ENCODE data around the gene AUTS2. TPM values are rescaled to one million over a fixed set of nuclear protein-coding genes. Genes with fewer than 3 reads are reported as not detected.

The AUTS2 gene
- total and polyA plus RNA-seq, 2 of the 8 experiments (the other 6 are each of a cell fraction or from before 2014, with no cell fraction given), result 25.9 to 101 TPM

DNA sequence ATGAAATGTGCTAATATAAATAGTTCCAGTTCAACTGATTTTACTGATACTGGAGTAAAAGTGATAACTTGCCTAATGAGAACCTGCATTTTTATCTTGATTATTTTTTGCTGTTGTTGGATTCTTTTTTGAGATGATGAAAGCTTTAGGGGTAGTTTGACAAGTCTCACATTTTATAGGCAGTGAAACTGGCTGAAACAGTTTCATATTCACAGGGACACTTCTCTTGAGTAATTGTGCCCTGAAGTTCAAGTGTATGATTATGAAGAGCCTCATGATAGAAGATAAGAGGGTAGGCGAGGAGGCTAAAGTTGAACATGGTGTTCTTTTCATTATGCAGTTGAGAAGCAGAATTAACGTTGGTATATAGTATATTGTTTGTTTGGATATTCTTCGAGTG lies 5.1 kb downstream of the AUTS2 start:
- Histone ChIP-seq H3K79me2 (ENCODE audit: control insufficient read depth in 1 of 2, insufficient read depth in 2 of 2, low read length in 2 of 2) (peaks cover 0 to 7% of the 10 kb centered on the region in 2 experiments; a peak in 1 of 4 replicates), H3K4me3 (ENCODE audit: extremely low read depth in 1 of 4, insufficient read depth in 2 of 4, low read depth in 3 of 4, low read length in 4 of 4) (no peak overlapping the region), H3K14ac (ENCODE audit: insufficient read length) (no peak overlapping the region), H3K4me1 (replicated peaks in 1 of 4; ENCODE audit: control insufficient read depth in 3 of 4, insufficient read depth in 4 of 4, low read length in 3 of 4) (peaks cover 0 to 6% (median 1%) of the 10 kb centered on the region in 4 experiments; a peak in 4 of 7 replicates), H3K27me3 (replicated peaks in 1 of 4; ENCODE audit: control insufficient read depth in 3 of 4, extremely low read depth in 1 of 4, insufficient read depth in 3 of 4, low read length in 3 of 4) (peaks cover 68 to 86% (median 79%) of the 10 kb centered on the region in 4 experiments), H3K4me2 (ENCODE audit: insufficient read depth in 1 of 2, low read depth in 2 of 2, low read length in 2 of 2) (no peak overlapping the region), H3K4ac (replicated peaks; ENCODE audit: insufficient read length, low read depth, low read length) (no peak overlapping the region), H4K91ac (replicated peaks; ENCODE audit: insufficient read length, low read length) (no peak overlapping the region), H2BK15ac (ENCODE audit: low read length) (no peak overlapping the region), H3K36me3 (ENCODE audit: control insufficient read depth in 2 of 4, insufficient read depth in 4 of 4, low read length in 3 of 4) (no peaks in the 10 kb centered on the region; a peak in 1 of 8 replicates), H3K79me1 (ENCODE audit: low read depth, low read length) (peaks cover 2% of the 10 kb centered on the region; the same call in 1 of the 2 replicates), H4K20me1 (replicated peaks in 1 of 2; ENCODE audit: control insufficient read depth in 1 of 2, insufficient read depth in 2 of 2, low read length in 2 of 2) (peaks cover 21 to 32% of the 10 kb centered on the region in 2 experiments), H3K9me3 (ENCODE audit: insufficient read depth in 2 of 2, low read depth in 1 of 2, low read length in 1 of 2) (no peaks in the 10 kb centered on the region), H3K18ac (ENCODE audit: extremely low read depth, low read length) (no peak overlapping the region), H2BK120ac (replicated peaks; ENCODE audit: low read depth, low read length) (no peak overlapping the region), H3K56ac (replicated peaks; ENCODE audit: insufficient read length, low read depth, low read length) (no peak overlapping the region), H3K27ac (ENCODE audit: low read depth, low read length) (no peak overlapping the region), H2AK5ac (ENCODE audit: low read depth, low read length) (no peak overlapping the region), H3K23ac (ENCODE audit: insufficient read length) (no peak overlapping the region), H3K23me2 (ENCODE audit: low read depth, low read length) (peaks cover 15% of the 10 kb centered on the region; the same call in 1 of the 2 replicates), H4K8ac (ENCODE audit: extremely low read depth, insufficient read depth, low read length) (no peak overlapping the region), H4K5ac (ENCODE audit: insufficient read length, low read depth, low read length) (no peak overlapping the region), H2BK5ac (ENCODE audit: low read depth, low read length) (no peak overlapping the region), H2BK20ac (ENCODE audit: low read length) (no peak overlapping the region), H2AFZ (ENCODE audit: low read length) (no peak overlapping the region), H3K9ac (replicated peaks in 1 of 4; ENCODE audit: extremely low read depth in 1 of 4, low read depth in 3 of 4, low read length in 3 of 4) (no peak overlapping the region), H2BK12ac (ENCODE audit: low read depth, low read length) (no peak overlapping the region)
- ChIA-PET POLR2A (ENCODE audit: partially characterized antibody) (no interaction called here), CTCF (ENCODE audit: partially characterized antibody) (no interaction called here)
- WGBS, 2 experiments (ENCODE audit: extremely low coverage in 1 of 2, insufficient coverage in 1 of 2, insufficient read length in 1 of 2, insufficient replicate concordance in 2 of 2, low coverage in 1 of 2, low lambda C conversion rate in 2 of 2, missing lambda C conversion rate in 1 of 2), result 77% methylated on average over 3 of the region's 3 CpGs; no CpG with 5 or more reads in 1 of the 2 experiments
- FAIRE-seq (no peak), DNase-seq (ENCODE audit: low read depth in 1 of 2, low spot score in 2 of 2) (no peak)
- TF ChIP-seq GTF2F1 (IDR thresholded peaks at IDR 0.05; ENCODE audit: borderline replicate concordance, low read depth, low read length) (no peak), EZH2 (IDR thresholded peaks at IDR 0.05; ENCODE audit: low read depth, low read length, severe bottlenecking) (peak; percentile 10)
